Stimulated activated CD8-positive, alpha-beta memory T cell treated with anti-CD3 and anti-CD28 coated beads, Interleukin-12 subunit alpha, Interleukin-12 subunit beta, amount 100 ng/mL, for 1 hour (primary cell): ENCODE results near the gene CGNL1.

ENCODE experiments used
- DNase-seq: peaks from one replicate; pipeline ENCODE4 v3.0.0-alpha.2; 2020; ENCODE audit warnings: low read depth

Gene CGNL1

GRCh38 chr15:57527382-57528091 is 151.2 kb downstream of the CGNL1 start:
- DNase-seq = no peak

- DNase-seq = no peak
These were observed 152.7 kb downstream of the CGNL1 start for GRCh38 chr15:57528940-57529565.

GRCh38 chr15:57529748-57530147 is 153.4 kb downstream of the CGNL1 start:
- no peak for DNase-seq

- no peak for DNase-seq
These were observed 156.6 kb downstream of the CGNL1 start for GRCh38 chr15:57532731-57533447.

GRCh38 chr15:57533448-57533799 is 157.1 kb downstream of the CGNL1 start:
- no peak for DNase-seq

- no peak for DNase-seq
These were observed 158.0 kb downstream of the CGNL1 start for GRCh38 chr15:57534281-57534680.

- DNase-seq = no peak
These were observed 160.8 kb downstream of the CGNL1 start for GRCh38 chr15:57537072-57537471.

- DNase-seq = no peak
These were observed 161.4 kb downstream of the CGNL1 start for GRCh38 chr15:57537488-57538264.

- DNase-seq = no peak
These were observed 161.9 kb downstream of the CGNL1 start for GRCh38 chr15:57538265-57538529.

GRCh38 chr15:57538821-57539220 is 162.5 kb downstream of the CGNL1 start:
- DNase-seq = no peak

- DNase-seq = no peak
These were observed 163.9 kb downstream of the CGNL1 start for GRCh38 chr15:57540211-57540610.

GRCh38 chr15:57540736-57541135 is 164.4 kb downstream of the CGNL1 start:
- no peak for DNase-seq

- no peak for DNase-seq
These were observed 165.0 kb downstream of the CGNL1 start for GRCh38 chr15:57541271-57541670.

- no peak for DNase-seq
These were observed 165.7 kb downstream of the CGNL1 start for GRCh38 chr15:57541805-57542504.

- DNase-seq = no peak
These were observed 166.2 kb downstream of the CGNL1 start for GRCh38 chr15:57542505-57542817.

- DNase-seq = no peak
These were observed 168.7 kb downstream of the CGNL1 start for GRCh38 chr15:57544848-57545480.

GRCh38 chr15:57545995-57546394 is 169.7 kb downstream of the CGNL1 start:
- no peak for DNase-seq

GRCh38 chr15:57547243-57547755 is 171.0 kb downstream of the CGNL1 start:
- DNase-seq = no peak

GRCh38 chr15:57548351-57548750 is 172.0 kb downstream of the CGNL1 start:
- no peak for DNase-seq

- no peak for DNase-seq
These were observed 172.5 kb downstream of the CGNL1 start for GRCh38 chr15:57548835-57549234.

GRCh38 chr15:57549935-57550334 is 173.6 kb downstream of the CGNL1 start:
- DNase-seq = no peak

- no peak for DNase-seq
These were observed 174.3 kb downstream of the CGNL1 start for GRCh38 chr15:57550640-57551039.
